BLaER1 treated with 17β-estradiol and CSF1 and Interleukin-3, amounts not matched to agents 10 nM and 100 nM (cell line): Measurements from ENCODE around the gene PDE7B.
A peak's percentile ranks its signal among the peaks of the same experiment; 100 is the strongest.

Source experiments
- H3K27ac ChIP-seq, 11 experiments: shearing (Covaris generic); formaldehyde crosslinking; 2 replicates each; pipeline ENCODE4 v1.8.1; 2022
- H3K27me3 ChIP-seq, 11 experiments: shearing (Covaris generic); formaldehyde crosslinking; 2 replicates each; pipeline ENCODE4 v1.8.1; 2022
- H3K36me3 ChIP-seq, 11 experiments: shearing (Covaris generic); formaldehyde crosslinking; 2 replicates each; pipeline ENCODE4 v1.8.1; 2022
- H3K4me1 ChIP-seq, 10 experiments: shearing (Covaris generic); formaldehyde crosslinking; 2 replicates each; pipeline ENCODE4 v1.8.1; 2022
- H3K4me2 ChIP-seq, 11 experiments: shearing (Covaris generic); formaldehyde crosslinking; 2 replicates each; pipeline ENCODE4 v1.8.1; 2022
- H3K4me3 ChIP-seq, 10 experiments: shearing (Covaris generic); formaldehyde crosslinking; 2 replicates each; pipeline ENCODE4 v1.8.1; 2022
- H3K9ac ChIP-seq, 11 experiments: shearing (Covaris generic); formaldehyde crosslinking; 2 replicates each; pipeline ENCODE4 v1.8.1; 2022
- H3K9me3 ChIP-seq, 11 experiments: shearing (Covaris generic); formaldehyde crosslinking; replicated peaks in 1 of 11; 2 replicates each; pipeline ENCODE4 v1.8.1; 2022
- H4K20me1 ChIP-seq, 11 experiments: shearing (Covaris generic); formaldehyde crosslinking; 2 replicates each; pipeline ENCODE4 v1.8.1; 2022
- Cebpa-rat ChIP-seq, 11 experiments: shearing (Covaris generic); IDR thresholded peaks; 2 replicates each; pipeline ENCODE4 v1.8.1; 2022

Gene PDE7B

DNA sequence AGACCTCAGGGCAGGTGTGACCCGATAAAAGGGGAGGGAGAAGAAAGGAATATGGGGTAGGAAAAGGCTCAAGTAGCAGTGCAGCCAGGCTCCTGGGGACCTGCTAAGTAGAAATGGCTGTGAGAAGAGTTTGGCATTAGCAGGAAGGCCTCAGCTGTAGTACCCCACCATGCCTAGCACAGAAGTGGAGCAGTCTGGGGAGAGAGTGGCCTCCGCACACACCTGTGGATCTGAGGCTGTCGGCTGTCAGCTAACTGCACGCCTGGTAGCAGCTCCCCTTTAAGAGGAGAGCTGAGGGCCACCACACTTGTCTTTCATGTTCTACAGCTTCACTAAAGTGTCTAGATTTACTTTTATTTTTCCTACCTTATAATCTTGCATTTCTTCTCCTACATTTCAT, 24.6 kb downstream of the PDE7B start:
- Histone ChIP-seq H3K4me3 (no peak overlapping the region), H3K4me1 (peaks cover 17 to 24% (median 19%) of the 10 kb centered on the region in 10 experiments), H4K20me1 (no peaks in the 10 kb centered on the region), H3K27ac (no peak overlapping the region), H3K9me3 (no peaks in the 10 kb centered on the region), H3K9ac (no peak overlapping the region), H3K36me3 (no peaks in the 10 kb centered on the region), H3K4me2 (peak overlapping the region in 1 of 11 experiments; percentile 13; a peak in 1 of 22 replicates), H3K27me3 (no peaks in the 10 kb centered on the region)
- TF ChIP-seq Cebpa-rat (IDR thresholded peaks at IDR 0.05) = no peak

DNA sequence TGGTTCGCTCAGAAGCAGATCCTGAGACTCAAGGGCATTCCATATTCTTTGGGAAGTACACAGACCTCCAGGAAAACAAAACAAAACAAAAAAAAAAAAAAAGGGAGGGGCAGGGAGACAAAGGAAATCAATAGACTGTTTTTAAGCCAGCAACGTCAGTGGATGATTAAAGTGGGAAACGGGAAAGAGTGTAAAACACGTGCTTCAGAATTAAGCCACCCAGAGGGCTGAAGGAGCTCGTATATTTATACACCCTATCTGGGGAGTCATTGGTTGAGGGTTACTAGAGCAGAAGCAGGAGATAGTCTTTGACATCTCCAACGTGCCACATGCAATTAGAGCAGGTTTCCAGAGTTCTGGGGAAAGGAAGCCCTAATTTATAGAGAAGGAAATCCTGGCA, 26.2 kb downstream of the PDE7B start:
- no peak for TF ChIP-seq Cebpa-rat (IDR thresholded peaks at IDR 0.05)
- Histone ChIP-seq H3K9ac (no peak overlapping the region), H3K27me3 (no peaks in the 10 kb centered on the region), H3K4me1 (peaks cover 21 to 30% (median 26%) of the 10 kb centered on the region in 10 experiments), H4K20me1 (no peaks in the 10 kb centered on the region), H3K4me2 (no peak overlapping the region), H3K36me3 (no peaks in the 10 kb centered on the region), H3K9me3 (no peaks in the 10 kb centered on the region), H3K27ac (no peak overlapping the region), H3K4me3 (no peak overlapping the region)

DNA sequence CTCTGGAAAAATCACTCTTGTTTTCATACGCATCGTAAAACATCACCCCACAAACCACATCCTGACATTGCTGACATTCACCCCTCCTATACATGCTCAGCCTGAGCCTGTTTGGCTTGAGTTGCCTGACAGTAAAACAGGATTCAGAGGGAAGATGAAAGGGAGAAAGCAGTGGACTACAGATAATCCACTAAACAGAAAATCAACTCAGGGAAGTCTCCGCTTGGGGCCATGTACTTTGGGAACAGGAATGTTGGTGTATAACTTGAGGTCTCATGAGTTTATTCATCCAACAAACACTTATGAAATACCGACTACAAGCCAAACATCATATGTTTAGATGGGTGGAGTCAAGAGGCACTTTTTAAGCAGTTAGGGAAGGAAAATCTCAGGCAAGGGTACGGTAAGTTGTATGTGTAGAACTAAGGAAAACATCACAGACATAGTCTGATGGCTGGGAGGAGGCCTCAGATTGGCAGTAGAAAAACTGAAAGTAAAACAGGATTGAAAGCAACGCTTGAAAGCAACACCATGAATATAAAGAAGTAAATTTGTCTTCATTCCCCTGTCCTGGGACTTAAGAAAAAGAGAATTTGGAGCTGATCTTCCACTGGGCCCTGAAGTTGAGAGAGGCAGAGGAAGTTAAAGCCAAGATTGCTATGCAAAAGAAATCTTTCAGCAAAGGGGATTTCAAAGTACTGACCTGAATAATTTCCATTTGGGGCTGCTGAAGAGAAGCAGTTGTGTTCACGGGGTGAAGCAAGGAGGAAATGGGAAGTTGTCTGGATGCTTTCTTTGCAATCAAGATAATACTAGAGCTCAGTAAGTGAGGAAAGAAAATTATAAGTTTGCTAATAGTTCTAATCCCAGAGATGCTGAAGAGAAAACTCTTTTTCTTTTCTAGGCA, 28.8 kb downstream of the PDE7B start:
- Histone ChIP-seq H3K9me3 (no peaks in the 10 kb centered on the region), H3K4me2 (peak overlapping the region; percentile 73 to 93 (median 84)), H3K4me1 (peaks cover 21 to 30% (median 26%) of the 10 kb centered on the region in 10 experiments), H3K27me3 (no peaks in the 10 kb centered on the region), H3K36me3 (no peaks in the 10 kb centered on the region), H3K27ac (peak overlapping the region; percentile 32 to 86 (median 78)), H4K20me1 (no peaks in the 10 kb centered on the region), H3K9ac (peak overlapping the region; percentile 42 to 76 (median 70); a peak in 21 of 22 replicates), H3K4me3 (peak overlapping the region; percentile 13 to 60 (median 50); a peak in 16 of 20 replicates)
- TF ChIP-seq Cebpa-rat (IDR thresholded peaks at IDR 0.05) = no peak

DNA sequence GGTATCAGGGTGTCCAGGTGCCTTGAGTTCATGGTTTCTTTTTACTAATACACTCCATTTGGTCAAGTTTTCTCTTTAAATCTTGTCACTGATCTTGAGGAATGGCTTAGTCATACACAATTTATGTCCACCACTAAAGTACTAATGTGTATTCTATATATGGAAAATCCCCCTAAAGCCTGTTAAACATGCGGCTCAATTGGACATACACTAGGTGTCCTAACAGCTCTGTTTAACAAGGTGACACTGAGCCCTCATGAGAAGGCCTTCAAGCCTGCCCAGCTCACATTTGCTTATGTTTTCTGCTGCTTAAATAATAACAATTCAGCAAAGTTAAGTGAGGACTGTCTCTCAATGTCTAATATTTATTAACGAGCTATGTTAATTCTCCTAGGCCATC, 31.5 kb downstream of the PDE7B start:
- H3K4me1 ChIP-seq = peaks cover 21 to 27% (median 25%) of the 10 kb centered on the region in 10 experiments
- no peak overlapping the region for H3K27ac ChIP-seq
- no peak overlapping the region for H3K4me2 ChIP-seq
- H3K4me3 ChIP-seq = no peak overlapping the region
- TF ChIP-seq Cebpa-rat (IDR thresholded peaks at IDR 0.05) = no peak
- H4K20me1 ChIP-seq = no peaks in the 10 kb centered on the region
- H3K9ac ChIP-seq = no peak overlapping the region
- no peaks in the 10 kb centered on the region for H3K9me3 ChIP-seq
- no peaks in the 10 kb centered on the region for H3K36me3 ChIP-seq
- no peaks in the 10 kb centered on the region for H3K27me3 ChIP-seq

DNA sequence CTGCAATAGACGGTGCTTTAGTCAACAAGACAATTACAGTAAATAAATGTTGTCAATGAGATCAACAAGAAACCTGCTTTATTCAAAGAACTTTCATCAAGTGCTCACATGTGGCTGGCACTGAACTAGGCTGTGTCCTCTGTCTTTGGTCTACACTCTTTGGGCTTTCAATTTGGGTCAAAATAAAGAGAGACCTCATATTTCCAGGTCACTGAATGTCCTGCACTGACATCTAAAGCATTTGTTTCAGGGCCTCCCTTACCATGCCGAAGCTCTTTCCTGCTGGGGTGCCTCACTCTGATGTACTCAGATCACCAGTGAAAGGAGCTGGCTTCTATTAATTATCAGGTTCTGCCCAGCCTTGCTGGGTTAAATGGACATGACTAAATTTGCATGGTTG, 32.0 kb downstream of the PDE7B start:
- H3K36me3 ChIP-seq = no peaks in the 10 kb centered on the region
- no peak for TF ChIP-seq Cebpa-rat (IDR thresholded peaks at IDR 0.05)
- no peak overlapping the region for H3K27ac ChIP-seq
- H3K9ac ChIP-seq = no peak overlapping the region
- no peaks in the 10 kb centered on the region for H3K27me3 ChIP-seq
- H4K20me1 ChIP-seq = no peaks in the 10 kb centered on the region
- no peak overlapping the region for H3K4me3 ChIP-seq
- no peaks in the 10 kb centered on the region for H3K9me3 ChIP-seq
- H3K4me1 ChIP-seq = peaks cover 21 to 27% (median 25%) of the 10 kb centered on the region in 10 experiments
- no peak overlapping the region for H3K4me2 ChIP-seq

DNA sequence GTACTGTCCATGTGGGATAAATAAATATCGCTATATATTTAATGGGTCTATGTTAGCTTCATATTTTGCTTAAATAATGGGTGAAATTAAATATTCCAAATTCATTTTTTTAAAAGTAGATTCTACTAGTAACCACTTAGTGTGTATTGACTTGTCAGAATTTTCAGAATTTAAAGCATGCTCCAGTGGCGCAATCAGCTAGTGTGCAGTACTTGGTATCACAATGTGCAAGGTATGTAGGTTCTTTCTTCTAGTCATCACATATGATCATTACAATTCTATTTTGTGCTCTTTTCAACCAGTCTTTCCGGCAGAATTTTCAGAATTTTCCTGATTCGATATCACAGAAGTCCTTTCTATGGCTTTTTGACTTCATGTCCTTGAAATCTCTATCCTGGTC, 32.6 kb downstream of the PDE7B start:
- no peaks in the 10 kb centered on the region for H4K20me1 ChIP-seq
- no peaks in the 10 kb centered on the region for H3K27me3 ChIP-seq
- H3K4me3 ChIP-seq = no peak overlapping the region
- H3K36me3 ChIP-seq = no peaks in the 10 kb centered on the region
- TF ChIP-seq Cebpa-rat (IDR thresholded peaks at IDR 0.05) = no peak
- no peaks in the 10 kb centered on the region for H3K9me3 ChIP-seq
- H3K9ac ChIP-seq = no peak overlapping the region
- H3K4me2 ChIP-seq = no peak overlapping the region
- peaks cover 21 to 27% (median 24%) of the 10 kb centered on the region in 10 experiments for H3K4me1 ChIP-seq
- no peak overlapping the region for H3K27ac ChIP-seq

DNA sequence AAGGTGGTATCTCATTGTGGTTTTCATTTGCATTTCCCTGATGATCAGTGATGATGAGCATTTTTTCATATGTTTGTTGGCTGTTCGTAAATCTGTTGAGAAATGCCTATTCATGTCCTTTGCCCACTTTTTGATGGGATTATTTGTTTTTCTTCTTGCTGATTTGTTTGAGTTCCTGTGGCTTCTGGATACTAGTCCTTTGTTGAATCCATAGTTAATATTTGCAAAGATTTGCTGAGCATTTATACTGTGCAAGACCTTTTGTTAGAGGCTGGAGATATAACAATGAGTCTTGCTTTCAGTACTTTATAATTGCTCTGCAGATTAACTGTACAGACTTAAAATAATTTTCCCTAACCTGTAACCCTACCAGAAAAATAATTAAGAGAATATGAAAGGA, 35.6 kb downstream of the PDE7B start:
- Histone ChIP-seq H3K9me3 (no peaks in the 10 kb centered on the region), H3K4me2 (no peak overlapping the region), H3K9ac (no peak overlapping the region), H3K27me3 (no peaks in the 10 kb centered on the region), H4K20me1 (no peaks in the 10 kb centered on the region), H3K4me1 (0 out of 20 replicates have a peak, but pooled peaks cover 0 to under 1% (median 0%) of the 10 kb centered on the region in 10 experiments), H3K4me3 (no peak overlapping the region), H3K27ac (no peak overlapping the region), H3K36me3 (no peaks in the 10 kb centered on the region)
- TF ChIP-seq Cebpa-rat (IDR thresholded peaks at IDR 0.05) = no peak

DNA sequence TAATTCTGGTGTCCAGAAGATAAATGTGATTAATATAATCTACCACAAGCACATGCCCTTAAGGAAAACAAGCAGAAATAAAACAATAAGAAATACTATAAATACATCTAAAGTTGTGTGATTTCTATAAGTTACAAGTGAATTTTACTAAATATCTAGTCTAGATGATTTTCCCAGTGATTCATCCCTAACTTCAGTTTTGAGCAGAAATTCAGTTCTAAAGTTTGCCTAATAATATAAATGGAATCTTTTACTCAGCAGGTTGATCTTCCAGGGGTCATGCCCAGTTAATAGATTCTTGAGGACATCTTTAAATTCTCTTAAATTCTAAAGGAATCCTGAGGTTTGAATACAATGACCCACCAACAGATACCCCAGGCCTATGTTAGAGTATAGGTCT, 37.3 kb downstream of the PDE7B start:
- Histone ChIP-seq H3K36me3 (no peaks in the 10 kb centered on the region), H3K4me3 (no peak overlapping the region), H3K27me3 (no peaks in the 10 kb centered on the region), H3K27ac (no peak overlapping the region), H3K9me3 (no peaks in the 10 kb centered on the region), H4K20me1 (no peaks in the 10 kb centered on the region), H3K9ac (no peak overlapping the region), H3K4me1 (no peaks in the 10 kb centered on the region), H3K4me2 (no peak overlapping the region)
- TF ChIP-seq Cebpa-rat (IDR thresholded peaks at IDR 0.05) = no peak

DNA sequence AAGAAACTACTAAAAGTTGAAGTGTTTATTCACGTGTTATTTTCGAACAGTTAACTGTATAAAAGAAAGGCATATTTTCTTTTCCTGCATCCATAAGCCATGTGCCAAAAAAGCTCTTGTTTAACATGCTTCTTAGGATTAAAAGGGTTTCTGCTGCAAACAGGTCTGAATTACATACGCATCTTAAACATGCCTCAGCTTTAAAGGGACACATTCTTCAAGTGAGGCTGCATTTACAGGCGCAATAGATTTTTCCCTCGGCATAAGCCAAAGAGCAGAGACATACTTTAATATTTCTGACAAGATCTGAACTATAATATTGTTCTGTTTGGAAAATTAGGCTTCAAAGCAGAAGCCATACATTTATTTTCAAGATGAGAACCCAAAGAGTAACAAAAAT, 39.4 kb downstream of the PDE7B start:
- H3K4me1 ChIP-seq = no peaks in the 10 kb centered on the region
- H3K4me3 ChIP-seq = no peak overlapping the region
- H3K9me3 ChIP-seq = no peaks in the 10 kb centered on the region
- TF ChIP-seq Cebpa-rat (IDR thresholded peaks at IDR 0.05) = no peak
- no peaks in the 10 kb centered on the region for H3K27me3 ChIP-seq
- H3K4me2 ChIP-seq = no peak overlapping the region
- H3K27ac ChIP-seq = no peak overlapping the region
- no peak overlapping the region for H3K9ac ChIP-seq
- no peaks in the 10 kb centered on the region for H4K20me1 ChIP-seq
- H3K36me3 ChIP-seq = no peaks in the 10 kb centered on the region

DNA sequence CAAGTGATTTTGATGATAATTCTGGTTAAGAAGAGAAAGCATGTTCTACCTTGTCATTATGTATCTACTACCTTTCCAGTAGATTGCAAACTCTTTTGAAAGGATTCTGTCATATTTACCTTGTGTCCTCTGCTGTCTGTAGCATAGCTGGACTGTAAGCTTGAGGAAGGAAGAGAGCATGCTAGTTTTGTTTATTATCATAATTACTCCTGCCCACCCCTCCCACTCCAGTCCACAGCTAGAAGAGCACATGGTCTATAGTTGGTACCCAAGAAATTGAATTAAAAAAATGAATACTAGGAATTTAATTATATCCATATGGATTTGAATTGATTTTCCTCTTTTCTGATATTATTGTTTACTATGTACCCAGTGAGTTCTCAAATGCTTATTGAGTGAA, 40.2 kb downstream of the PDE7B start:
- H3K27ac ChIP-seq = no peak overlapping the region
- TF ChIP-seq Cebpa-rat (IDR thresholded peaks at IDR 0.05) = no peak

More for the DNA sequence above, 40.2 kb downstream of the PDE7B start:
- no peaks in the 10 kb centered on the region for H4K20me1 ChIP-seq
- H3K36me3 ChIP-seq = no peaks in the 10 kb centered on the region
- no peaks in the 10 kb centered on the region for H3K9me3 ChIP-seq
- no peak overlapping the region for H3K4me3 ChIP-seq
- H3K4me2 ChIP-seq = no peak overlapping the region
- H3K9ac ChIP-seq = no peak overlapping the region
- no peaks in the 10 kb centered on the region for H3K27me3 ChIP-seq
- no peaks in the 10 kb centered on the region for H3K4me1 ChIP-seq
